Measurements from ENCODE around the gene ZNF532.
"Not testable (repeated sequence)": the region's sequence is repeated elsewhere in the genome, so short reads cannot be mapped to it uniquely, and the experiment has no call there.

The ZNF532 gene

DNA sequence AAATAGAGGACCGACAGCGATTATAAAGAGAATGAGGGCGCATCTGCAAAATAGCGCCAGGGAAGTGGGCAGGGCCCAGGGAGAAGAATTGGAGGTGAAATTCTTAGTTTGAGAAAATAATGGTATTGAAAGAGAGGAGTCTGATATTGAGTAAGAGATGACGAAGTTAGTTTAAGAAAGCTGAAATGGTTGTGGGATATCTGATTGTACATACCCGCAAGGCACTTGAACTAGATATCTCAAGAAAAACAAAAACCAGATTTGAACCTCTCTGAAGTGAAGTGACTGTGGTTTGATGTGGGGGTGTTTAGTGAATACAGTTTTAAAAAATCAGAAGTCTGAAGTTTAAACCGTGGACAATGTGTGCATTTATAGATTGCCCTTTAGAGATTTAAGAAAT, 38.9 kb downstream of the ZNF532 start:
- DNase-seq, result no peak

GRCh38 chr18:58905777-58906428, 41.2 kb downstream of the ZNF532 start:
- no peak for DNase-seq

GRCh38 chr18:58908006-58908405, 43.3 kb downstream of the ZNF532 start:
- DNase-seq, result no peak

- no peak for DNase-seq
Measured at GRCh38 chr18:58909521-58909920, 44.8 kb downstream of the ZNF532 start.

DNA sequence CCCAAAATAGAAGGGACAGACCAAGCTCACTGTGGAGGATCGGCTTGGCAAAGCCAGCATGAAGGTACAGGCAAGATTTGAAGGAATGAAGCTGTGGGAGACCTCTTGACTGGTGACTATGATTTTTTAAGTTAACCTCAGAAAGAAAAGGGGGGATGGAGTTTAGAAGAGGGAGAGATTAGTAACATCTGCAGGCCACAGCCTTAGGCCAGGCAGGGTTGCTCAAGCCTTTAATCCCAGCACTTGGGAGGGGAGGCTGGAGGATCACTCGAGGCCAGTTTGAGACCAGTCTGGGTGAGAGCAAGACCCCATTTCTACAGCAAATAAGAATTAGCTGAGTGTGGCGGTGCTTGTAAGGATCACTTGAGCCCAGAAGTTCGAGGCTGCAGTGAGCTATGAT, 46.6 kb downstream of the ZNF532 start:
- DNase-seq, result no peak

- DNase-seq, result no peak
Measured at GRCh38 chr18:58911766-58912165, 47.1 kb downstream of the ZNF532 start.

- DNase-seq, result no peak
Measured at GRCh38 chr18:58915006-58915799, 50.5 kb downstream of the ZNF532 start.

DNA sequence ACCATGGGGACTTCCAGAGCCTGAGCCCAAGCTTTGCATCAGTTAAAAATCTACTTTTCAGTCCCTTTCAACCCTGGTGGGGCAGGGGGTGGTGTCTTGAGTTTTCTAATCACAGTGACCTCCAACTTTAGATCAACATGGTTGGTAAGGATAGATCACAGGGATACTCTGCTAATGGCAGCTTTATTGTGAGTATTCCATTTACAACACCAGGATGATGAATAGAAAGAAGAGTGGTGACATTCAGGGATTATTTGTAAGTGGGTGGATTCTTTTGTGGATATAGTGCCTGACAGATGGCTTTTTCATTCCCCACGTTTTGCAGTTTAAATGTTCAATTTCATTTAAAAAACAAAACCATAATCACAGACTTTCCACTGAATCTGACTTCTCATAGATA, 51.3 kb downstream of the ZNF532 start:
- no peak for DNase-seq

DNA sequence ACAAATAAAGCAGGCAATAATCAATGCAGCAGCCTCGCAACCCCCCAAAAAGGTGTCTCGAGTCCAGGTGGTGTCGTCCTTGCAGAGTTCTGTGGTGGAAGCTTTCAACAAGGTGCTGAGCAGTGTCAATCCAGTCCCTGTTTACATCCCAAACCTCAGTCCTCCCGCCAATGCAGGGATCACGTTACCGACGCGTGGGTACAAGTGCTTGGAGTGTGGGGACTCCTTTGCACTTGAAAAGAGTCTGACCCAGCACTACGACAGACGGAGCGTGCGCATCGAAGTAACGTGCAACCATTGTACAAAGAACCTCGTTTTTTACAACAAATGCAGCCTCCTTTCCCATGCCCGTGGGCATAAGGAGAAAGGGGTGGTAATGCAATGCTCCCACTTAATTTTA, 55.3 kb downstream of the ZNF532 start:
- DNase-seq, result not testable (repeated sequence)

DNA sequence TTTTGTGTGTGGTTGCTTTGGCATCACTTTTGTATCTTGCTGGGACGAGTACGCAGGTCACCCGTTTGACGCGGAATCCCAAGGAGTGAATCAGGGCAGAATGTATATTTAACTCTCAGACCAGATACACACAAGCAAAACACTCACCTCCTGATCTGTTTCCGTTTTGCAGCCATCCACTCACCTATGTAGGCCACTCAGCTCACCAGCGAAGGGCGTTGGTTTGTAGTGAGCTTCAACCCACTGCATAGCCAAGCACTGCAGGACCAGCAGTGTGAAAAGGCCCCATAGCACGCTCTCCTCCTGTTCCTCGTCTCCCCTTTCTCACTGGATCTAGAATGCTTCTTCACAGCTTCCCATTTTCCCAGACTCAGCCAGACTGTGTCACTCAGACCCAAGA, 58.3 kb downstream of the ZNF532 start:
- DNase-seq, result no peak

GRCh38 chr18:58924473-58924872, 59.8 kb downstream of the ZNF532 start:
- no peak for DNase-seq

DNA sequence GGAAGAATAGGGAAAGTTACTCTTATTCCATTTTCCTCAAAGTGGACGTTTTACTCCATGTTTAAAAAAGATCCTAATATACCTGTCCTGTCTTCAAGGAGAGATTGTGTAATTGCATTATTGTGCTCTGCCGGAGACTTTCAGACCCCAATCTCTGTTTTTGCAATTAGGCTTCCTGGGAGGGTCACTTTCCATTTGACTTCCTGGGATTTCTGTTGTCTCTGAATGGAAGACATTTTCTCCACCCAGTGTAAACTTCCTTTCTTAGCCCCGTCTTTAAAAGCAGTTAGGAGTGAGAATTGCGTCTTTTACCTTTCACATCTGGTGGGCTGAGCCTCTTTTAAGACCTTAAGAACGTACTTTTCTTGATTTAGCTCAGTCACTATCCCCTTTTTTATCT, 63.0 kb downstream of the ZNF532 start:
- no peak for DNase-seq

DNA sequence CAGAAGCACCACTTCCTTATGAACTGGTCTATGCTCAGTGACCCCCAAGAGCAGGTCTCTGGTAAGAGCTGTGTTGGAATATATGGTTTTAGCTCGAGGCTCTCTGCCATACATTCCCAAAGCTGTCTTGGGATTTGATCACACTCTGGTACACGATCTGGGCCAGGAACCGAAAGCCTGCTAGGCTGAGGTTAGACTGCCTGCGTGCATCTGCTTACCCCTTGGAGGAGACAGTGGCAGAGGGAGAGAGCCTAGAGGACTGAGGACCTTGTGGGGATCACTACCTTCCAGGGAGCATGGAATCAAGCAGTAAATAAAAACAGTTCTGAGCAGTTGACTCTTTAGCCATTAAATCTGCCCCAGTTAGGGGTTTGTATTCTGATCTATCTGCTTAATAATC, 63.7 kb downstream of the ZNF532 start:
- DNase-seq, result no peak

DNA sequence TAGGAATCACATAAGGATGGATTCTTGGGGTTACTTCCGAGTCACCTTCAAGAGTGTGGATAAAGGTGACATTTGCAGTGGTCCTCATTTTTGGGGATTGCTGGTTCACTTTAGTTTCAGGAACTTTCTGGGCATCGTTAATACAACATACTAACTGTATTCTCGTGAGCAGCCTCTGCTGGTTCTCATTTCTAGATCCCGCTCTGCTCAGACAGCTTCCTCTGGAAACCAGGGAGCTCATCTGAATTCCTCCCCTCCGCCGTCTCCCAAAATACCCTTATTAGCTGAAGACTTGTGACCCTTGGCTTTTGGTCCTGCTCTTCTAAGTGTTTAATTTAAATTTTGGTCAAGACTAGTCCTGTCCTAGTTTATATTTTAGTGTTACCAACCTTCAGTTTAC, 64.5 kb downstream of the ZNF532 start:
- no peak for DNase-seq

DNA sequence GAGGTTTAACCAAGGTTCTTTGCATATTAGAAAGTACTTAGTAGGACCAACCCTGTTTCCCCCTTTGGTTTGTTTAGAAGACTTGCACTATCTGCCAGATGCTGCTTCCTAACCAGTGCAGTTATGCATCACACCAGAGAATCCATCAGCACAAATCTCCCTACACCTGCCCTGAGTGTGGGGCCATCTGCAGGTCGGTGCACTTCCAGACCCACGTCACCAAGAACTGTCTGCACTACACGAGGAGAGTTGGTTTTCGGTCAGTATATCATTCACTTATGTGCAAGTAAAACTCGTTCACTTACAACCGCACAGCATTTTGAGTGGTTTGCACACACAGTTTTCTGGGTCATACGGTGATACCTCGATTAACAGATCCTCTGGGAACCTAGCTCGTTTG, 69.7 kb downstream of the ZNF532 start:
- DNase-seq, result no peak

DNA sequence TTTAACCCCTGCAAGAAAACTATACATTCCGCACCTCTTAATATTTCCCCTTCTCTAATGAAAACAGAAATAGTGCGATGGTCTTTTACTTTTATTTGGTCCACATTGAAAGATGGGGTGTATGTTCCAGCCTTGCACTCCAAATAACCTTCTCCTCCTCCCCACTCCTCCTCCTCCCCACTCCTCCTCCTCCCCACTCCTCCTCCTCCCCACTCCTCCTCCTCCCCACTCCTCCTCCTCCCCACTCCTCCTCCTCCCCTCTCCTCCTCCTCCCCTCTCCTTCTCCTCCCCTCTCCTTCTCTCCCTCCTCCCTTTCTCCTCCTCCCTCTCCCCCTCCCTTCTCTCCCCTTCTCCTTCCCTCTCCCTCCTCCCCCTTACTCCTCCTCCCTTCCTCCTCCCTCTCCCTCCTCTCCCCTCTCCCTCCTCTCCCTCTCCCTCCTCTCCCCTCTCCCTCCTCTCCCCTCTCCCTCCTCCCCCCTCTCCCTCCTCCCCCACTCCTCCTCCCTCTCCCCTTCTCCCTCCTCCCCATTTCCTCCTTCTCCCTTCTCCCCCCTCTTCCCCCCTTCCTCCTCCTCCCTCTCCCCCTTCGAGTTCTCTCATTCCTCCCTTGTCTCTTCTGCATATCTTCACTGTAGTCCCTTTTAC, 70.4 kb downstream of the ZNF532 start:
- no peak for DNase-seq

GRCh38 chr18:58937071-58937886, 72.6 kb downstream of the ZNF532 start:
- no peak for DNase-seq

DNA sequence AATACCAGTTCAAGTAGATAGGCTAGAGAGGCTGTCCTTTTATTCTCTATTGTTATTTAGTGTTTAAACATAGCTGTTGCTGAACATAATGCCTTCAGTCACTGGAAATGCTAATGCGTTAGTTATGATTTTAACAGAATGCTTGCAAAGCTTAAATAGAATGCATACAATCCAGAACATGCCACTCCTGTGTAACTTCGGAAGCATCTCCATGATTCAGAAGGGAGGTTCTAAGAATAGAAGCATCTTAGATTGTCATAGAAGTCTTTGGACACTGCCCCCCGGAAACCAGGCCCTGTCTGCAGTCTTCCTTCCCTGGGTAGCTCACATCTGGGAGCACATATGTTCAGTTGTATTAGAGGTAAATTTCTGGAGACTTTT, 73.2 kb downstream of the ZNF532 start:
- no peak for DNase-seq

DNA sequence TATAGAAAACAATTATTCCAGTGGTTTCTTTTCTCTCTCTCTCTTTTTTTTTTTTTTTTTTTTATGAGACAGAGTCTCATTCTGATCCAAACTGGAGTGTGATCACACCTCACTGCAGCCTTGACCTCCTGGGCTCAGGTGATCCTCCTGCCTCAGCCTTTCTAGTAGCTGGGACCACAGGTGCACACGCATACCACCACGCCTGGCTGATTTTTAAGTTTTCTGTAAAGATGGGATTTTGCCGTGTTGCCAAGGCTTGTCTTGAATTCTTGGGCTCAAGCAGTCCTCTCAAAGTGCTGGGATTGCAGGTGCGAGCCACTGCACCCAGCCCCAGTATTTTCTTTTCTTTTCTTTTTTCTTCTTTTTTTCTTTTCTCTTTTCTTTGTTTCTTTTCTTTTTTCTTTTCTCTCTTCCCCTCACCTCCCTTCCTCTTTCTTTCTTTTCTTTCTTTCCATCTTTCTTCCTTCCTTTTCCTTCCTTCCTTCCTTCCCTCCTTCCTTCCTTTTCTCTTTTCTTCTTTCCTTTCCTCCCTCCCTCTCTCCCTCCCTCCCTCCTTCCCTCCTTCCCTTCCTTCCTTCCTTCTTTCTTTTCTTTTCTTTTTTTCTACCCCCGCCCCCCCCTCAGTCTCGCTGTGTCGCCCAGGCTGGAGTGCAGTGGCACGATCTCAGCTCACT, 76.9 kb downstream of the ZNF532 start:
- DNase-seq, result no peak

DNA sequence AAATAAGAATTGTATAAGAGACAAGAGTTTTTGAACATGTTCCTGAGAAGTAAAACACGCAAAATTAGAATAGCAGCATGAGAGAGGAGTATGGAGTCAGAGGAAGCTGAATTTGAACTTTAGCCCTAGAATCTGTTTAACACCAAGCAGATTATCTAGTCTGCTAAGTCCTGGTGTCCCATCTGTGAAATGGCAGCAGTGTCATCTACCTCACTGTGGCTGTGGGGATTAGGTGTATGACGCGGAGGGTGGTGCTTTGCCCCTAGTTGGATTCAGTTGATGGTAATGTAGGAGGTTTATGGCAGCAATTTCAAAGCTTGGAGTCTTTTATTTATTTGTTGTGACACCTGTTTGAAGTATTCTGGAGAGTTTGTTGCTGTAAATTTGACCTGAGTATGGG, 79.2 kb downstream of the ZNF532 start:
- no peak for DNase-seq

GRCh38 chr18:58947136-58947732, 82.6 kb downstream of the ZNF532 start:
- no peak for DNase-seq

GRCh38 chr18:58949031-58949430, 84.4 kb downstream of the ZNF532 start:
- no peak for DNase-seq
